ENCODE results near the gene MYOD1. TPM values are rescaled to one million over a fixed set of nuclear protein-coding genes. Genes with fewer than 3 reads are reported as not detected.

Gene MYOD1
- total and polyA plus RNA-seq, 2 of the 13 experiments (the other 11 are each of a cell fraction or from before 2014, with no cell fraction given), result not detected

DNA sequence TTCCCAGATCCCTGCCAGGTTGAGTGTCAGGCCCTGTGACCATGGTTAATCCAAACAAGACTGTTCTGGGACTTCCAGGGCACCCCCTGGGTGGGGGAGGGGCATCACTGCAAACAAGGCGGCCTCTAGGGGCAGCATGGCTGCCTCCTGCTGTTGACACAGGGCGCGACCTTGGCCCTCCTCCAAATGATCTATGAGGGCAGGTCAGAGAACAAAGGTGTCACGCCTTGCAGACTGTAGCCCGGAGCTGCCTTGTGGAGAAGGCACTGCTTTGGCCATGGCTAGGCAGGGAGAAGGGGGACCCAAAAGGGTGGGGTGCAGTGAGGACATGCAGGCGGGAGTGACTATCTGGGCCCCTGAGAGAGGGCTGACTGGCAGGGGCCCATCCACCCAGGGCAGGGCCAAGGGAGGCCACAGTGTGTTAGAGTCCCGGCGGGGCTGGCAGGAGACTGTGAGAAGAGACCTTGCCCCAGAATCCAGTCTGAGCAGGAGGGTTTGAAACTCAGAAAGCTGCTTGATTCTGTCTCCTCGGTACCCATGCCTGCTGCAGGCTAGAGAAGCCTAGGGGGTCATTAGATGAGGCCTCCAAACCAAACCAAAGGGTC is 50.8 kb downstream of the MYOD1 start (continued):
- TF ChIP-seq DBP (CRISPR knock-in tag; IDR thresholded peaks at IDR 0.05; ENCODE audit: not compliant biosample characterization) (no peak), NCOA2 (CRISPR knock-in tag; IDR thresholded peaks at IDR 0.05) (peak; percentile 92), ZNF510 (CRISPR knock-in tag; IDR thresholded peaks at IDR 0.05; ENCODE audit: low read depth) (no peak), ZFP1 (CRISPR knock-in tag; IDR thresholded peaks at IDR 0.05) (peak; percentile 93), U2AF2 (IDR thresholded peaks at IDR 0.05; ENCODE audit: low read depth, low read length) (no peak), ZNF691 (CRISPR knock-in tag; IDR thresholded peaks at IDR 0.05; ENCODE audit: borderline replicate concordance, low read depth) (peak; percentile 94; the same call in 1 of the 2 replicates), ZNF883 (CRISPR knock-in tag; IDR thresholded peaks at IDR 0.05; ENCODE audit: not compliant biosample characterization) (peak; percentile 92), ZNF343 (CRISPR knock-in tag; IDR thresholded peaks at IDR 0.05) (peak; percentile 84), MED13 (CRISPR knock-in tag; IDR thresholded peaks at IDR 0.05) (no peak), KAT8 (CRISPR knock-in tag; IDR thresholded peaks at IDR 0.05) (peak; percentile 84), TBX3 (IDR thresholded peaks at IDR 0.05; ENCODE audit: borderline replicate concordance) (peak; percentile 90), RAD21 (CRISPR knock-in tag; IDR thresholded peaks at IDR 0.05) (peak; percentile 50; the same call in 1 of the 2 replicates), ZFYVE20 (CRISPR knock-in tag; IDR thresholded peaks at IDR 0.05; ENCODE audit: borderline replicate concordance, low read depth) (no peak), CERS6 (CRISPR knock-in tag; IDR thresholded peaks at IDR 0.05) (no peak), GZF1 (CRISPR knock-in tag; IDR thresholded peaks at IDR 0.05) (no peak), ZBTB43 (CRISPR knock-in tag; conservative IDR thresholded peaks at IDR 0.05) (peak; percentile 74; the same call in 1 of the 2 replicates), PRPF4 (IDR thresholded peaks at IDR 0.05; ENCODE audit: low read depth, low read length, poor library complexity, severe bottlenecking) (peak; percentile 96), ZNF180 (CRISPR knock-in tag; IDR thresholded peaks at IDR 0.05; ENCODE audit: borderline replicate concordance, low read depth) (no peak), ZNF496 (CRISPR knock-in tag; IDR thresholded peaks at IDR 0.05; ENCODE audit: insufficient replicate concordance) (no peak), XBP1 (CRISPR knock-in tag; IDR thresholded peaks at IDR 0.05) (no peak), ZNF224 (CRISPR knock-in tag; IDR thresholded peaks at IDR 0.05) (no peak), ZNF547 (CRISPR knock-in tag; IDR thresholded peaks at IDR 0.05) (peak; percentile 89), EEA1 (CRISPR knock-in tag; IDR thresholded peaks at IDR 0.05; ENCODE audit: borderline replicate concordance) (no peak)
- TF ChIP-seq, protein P1, sequence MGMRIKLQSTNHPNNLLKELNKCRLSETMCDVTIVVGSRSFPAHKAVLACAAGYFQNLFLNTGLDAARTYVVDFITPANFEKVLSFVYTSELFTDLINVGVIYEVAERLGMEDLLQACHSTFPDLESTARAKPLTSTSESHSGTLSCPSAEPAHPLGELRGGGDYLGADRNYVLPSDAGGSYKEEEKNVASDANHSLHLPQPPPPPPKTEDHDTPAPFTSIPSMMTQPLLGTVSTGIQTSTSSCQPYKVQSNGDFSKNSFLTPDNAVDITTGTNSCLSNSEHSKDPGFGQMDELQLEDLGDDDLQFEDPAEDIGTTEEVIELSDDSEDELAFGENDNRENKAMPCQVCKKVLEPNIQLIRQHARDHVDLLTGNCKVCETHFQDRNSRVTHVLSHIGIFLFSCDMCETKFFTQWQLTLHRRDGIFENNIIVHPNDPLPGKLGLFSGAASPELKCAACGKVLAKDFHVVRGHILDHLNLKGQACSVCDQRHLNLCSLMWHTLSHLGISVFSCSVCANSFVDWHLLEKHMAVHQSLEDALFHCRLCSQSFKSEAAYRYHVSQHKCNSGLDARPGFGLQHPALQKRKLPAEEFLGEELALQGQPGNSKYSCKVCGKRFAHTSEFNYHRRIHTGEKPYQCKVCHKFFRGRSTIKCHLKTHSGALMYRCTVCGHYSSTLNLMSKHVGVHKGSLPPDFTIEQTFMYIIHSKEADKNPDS (CRISPR knock-in tag; IDR thresholded peaks at IDR 0.05), result 0 out of 2 replicates have a peak, but pooled peaks have one; percentile 15
